ENCODE results near the gene ACO2.

ACO2 gene

DNA sequence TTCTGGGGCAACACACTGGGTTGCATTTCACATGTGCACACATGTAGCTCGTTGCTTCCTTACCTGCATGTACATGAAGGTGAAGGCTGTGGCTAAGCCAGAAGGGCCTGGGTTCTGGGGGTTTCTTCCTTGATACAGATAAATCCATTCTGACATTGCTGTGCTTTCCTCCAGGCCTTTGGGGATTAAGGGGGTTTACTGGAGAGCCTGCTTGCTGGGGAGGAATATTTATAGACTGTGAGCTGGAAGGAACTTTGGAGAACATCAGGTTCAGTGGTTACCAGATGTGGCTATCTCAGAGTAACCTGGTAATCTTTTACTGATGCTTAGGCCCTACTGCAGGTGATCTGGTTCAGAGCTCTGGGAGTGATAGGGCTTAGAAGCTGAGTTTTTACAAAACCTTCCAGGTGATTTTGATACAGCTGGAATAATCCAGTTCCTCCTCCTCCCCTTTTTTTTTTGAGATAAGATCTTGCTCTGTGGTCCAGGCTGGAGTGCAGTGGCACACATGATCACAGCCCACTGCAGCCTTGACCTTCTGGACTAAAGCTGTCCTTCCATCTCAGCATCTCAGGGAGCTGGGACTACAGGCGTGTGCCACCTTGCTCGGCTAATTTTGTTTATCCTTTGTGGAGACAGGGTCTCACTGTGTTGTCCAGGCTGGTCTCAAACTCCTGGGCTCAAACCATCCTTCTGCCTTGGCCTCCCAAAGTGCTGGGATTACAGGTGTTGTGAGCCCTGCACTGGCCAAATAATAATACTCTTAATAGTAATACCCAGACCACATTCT is 19.9 kb downstream of the ACO2 start:
- no peak for DNase-seq (ENCODE audit: low spot score)

DNA sequence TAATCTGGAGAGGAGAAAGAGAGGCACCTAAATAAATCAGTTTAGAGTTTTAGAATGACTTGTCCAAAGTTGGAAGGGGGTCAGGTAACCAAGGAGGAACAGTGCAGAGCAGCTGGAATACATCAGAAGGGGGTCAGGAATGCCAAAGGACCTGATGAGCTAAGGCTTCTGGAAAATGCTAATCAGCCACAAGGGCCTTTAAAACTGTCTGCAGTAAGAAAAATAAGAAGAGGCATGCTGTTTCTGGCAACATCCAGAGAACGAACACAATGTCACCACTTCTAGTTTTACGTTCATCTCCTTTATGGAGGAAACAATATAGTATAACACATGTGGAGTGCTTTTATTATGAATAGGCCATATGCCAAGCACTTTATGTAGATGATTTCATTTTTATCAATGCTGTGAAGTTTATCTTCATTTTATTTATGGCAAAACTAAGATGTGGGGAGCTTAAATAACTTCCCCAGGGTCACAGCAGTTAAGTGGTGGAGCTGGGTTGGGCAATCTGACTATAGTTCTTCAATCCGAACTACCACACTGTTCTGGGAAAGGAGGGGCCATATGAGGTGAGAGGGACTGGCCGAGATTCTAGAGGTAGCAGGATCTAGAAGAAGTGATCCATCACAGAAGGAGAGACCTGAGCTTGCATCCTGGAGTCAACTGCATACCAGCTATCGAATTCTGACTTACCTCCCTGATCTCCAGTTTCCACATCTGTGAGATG is 22.6 kb downstream of the ACO2 start:
- DNase-seq (ENCODE audit: low spot score): no peak

DNA sequence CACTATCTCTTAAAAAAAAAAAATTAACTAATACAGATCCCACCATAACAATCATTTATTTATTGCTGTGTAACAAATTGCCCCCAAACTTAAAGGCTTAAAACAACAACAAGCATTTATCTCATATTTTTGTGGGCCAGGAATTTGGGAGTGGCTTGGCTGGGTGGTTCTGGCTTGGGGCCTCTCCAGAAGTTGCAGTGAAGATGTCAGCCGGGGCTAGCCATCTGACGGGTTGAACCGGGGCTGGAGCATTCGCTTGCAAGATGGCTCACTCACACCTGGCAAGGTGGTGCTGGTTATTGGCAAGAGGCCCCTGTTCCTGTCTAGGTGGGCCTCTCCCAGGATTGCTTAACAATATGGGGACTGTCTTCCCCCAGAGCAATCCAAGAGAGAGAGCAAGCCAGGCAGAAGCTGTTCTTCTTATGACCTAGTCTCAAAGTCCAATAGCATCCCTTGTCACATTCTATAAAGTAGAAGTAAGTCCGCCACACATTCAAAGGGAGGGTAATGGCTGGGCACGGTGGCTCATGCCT is 29.5 kb downstream of the ACO2 start:
- no peak for DNase-seq (ENCODE audit: low spot score)

DNA sequence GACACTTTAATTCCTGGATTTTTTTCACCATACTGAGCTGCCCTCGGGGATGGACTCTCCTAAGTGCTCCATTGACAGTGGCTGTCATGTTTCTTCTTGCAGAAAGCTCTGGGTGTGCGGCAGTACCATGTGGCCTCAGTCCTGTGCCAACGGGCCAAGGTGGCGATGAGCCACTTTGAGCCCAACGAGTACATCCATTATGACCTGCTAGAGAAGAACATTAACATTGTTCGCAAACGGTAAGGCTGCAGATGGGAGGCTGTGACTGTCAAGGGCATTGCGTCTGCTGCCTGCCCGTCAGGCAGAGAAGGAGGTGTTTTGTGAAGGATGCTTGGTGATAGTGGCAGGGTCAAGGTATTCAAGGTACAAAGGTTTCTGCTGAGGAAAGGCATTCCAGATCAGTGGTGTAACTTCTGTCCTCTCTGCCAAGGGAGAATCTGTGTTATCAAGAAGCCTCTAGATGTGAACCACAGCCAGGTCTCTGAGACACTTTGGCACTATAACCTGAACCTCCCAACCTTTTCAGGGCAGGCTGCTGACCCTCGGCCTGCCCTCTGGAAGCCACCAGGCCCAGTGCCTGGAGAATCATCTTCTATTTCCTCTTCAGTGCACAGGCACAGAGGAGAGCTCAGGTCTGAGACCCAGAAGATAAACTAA is 30.8 kb downstream of the ACO2 start:
- no peak for DNase-seq (ENCODE audit: low spot score)

DNA sequence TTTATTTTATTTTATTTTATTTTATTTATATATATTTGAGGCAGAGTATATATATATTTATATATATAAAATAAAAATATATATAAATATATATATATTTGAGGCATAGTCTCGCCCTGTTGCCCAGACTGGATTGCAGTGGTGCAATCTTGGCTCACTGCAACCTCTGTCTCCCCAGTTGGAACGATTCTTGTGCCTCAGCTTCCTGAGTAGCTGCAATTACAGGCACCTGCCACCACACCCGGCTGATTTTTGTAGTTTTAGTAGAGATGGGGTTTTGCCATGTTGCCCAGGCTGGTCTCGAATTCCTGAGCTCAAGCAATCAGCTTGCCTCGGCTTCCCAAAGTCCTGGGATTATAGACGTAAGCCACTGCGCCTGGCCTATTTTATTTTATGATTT is 31.4 kb downstream of the ACO2 start:
- DNase-seq (ENCODE audit: low spot score): no peak

DNA sequence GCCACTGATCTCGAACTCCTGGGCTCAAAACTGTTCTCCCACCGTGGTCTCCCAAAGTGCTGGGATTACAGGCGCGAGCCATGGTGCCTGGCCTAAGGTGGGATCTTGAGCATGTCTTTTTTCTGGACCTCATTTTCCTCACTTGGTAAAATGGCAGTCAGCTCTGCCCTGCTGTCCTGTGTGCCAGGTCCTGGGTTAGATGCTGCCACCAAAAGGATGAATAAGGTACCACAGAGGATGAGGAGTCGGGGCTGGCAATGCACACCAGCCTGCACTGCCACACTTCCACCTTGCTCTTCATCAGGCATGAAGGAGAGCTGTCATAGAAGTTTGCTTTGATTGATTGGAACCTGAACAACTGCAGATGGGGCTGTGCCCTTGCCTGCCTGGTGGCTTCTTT is 32.3 kb downstream of the ACO2 start:
- DNase-seq (ENCODE audit: low spot score): peak; percentile 51

DNA sequence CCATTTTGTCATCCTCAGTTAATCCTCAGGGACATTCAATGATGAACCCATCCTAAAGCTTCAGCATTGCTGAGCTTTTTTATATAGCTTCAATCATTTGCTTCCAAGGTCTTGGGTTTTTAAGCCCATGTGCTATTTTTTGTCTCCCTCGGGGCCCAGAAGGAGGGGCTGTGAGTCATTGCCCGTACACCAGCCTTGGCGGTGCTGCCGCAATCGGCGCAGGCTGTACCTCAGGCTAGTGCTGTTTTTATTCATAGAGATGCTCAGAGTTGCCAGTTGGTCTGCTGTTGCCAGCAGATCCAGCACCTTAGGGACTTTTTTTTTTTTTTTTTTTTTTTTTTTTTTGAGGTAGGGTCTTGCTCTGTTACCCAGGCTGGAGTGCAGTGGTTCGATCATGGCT is 35.5 kb downstream of the ACO2 start:
- no peak for DNase-seq (ENCODE audit: low spot score)

DNA sequence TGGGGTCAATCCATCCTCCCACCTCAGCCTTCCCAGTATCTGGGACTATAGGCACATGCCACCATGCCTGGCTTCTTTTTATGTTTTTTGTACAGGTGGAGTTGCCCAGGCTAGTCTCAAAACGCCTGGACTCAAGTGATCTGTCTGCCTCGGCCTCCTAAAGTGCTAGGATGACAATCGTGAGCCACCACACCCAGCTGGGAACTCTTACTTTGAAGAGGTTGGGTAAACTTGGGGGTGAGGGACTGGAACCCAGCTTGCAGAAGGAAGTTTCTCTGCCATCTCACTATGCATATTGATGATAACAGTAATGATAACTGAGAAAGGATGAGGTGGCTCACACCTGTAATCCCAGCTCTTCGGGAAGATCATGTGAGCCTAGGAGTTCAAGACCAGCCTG is 35.9 kb downstream of the ACO2 start:
- DNase-seq (ENCODE audit: low spot score): no peak

DNA sequence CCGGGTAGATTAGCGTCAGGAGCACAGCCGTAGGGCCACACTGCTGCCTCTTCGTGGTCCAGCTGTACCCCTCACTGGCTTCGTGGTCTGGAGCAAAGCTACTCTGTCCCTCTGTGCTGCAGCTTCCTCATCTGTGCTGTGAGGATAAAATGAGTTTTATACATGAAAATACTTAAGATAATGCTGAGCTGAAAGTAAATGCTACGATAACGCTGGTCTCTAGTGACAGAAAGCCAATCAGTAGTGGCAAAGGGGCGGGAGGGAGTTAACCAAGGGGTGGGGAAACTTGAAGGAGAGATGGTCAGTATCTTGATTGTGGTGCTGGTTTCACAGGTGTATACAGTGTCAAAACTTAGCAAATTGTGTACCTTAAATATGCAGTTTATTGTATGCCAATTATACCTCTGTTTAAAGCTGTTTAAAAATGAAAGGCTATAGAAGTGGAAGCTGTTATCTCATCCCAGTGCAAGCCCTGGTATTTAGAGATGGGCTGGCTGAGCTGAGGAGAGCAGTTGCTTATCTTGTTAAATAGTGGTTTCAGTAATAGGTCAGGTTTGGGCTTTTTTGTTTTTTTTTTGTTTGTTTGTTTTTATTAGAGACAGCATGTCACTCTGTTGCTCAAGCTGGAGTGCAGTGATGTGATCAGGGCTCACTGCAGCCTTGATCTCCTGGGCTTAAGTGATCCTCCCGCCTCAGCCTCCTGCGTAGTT is 36.7 kb downstream of the ACO2 start:
- no peak for DNase-seq (ENCODE audit: low spot score)

DNA sequence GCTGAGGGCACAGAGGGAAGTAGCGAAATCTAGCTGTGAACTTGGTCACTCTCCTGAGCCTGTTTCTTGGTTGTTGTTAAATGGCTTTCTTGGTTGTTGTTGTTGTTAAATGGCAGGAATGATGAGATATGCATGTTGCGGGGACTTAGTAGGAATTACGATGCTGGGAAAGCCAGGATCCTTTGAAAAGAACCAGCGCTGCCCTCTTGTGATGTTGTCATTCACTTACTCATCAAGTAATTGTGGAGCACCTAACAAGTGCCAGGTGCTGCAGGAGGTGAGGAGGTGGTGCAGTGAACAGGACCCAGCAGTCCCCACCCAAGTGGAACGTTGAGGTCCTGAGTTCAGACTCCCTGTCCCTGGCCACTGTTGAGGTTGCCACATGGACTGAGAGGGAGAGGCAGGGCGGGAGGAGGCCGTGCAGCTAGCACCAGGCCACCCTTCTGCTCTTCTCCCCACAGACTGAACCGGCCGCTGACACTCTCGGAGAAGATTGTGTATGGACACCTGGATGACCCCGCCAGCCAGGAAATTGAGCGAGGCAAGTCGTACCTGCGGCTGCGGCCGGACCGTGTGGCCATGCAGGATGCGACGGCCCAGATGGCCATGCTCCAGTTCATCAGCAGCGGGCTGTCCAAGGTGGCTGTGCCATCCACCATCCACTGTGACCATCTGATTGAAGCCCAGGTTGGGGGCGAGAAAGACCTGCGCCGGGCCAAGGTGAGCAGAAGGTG is 38.6 kb downstream of the ACO2 start:
- no peak for DNase-seq (ENCODE audit: low spot score)

DNA sequence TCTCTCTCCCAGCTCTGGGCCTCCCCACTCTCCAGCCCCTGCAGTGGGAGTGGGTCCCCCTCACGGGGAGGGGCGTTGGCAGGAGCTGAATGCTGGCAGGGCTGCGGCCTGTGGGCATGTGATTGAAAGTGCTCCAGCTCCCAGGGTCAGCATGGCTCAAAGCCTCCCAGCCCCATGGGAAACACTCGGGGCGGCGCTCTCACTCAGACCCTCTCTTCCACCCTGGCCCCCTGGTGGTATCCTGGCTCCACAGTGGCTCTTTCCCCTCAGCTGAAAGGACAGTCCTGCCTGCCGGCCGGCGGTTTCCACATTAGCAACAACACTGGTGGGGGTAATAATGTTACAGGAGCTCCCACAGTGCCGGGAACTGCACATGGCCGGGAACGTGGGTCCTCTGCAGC is 39.9 kb downstream of the ACO2 start:
- DNase-seq (ENCODE audit: low spot score): no peak

DNA sequence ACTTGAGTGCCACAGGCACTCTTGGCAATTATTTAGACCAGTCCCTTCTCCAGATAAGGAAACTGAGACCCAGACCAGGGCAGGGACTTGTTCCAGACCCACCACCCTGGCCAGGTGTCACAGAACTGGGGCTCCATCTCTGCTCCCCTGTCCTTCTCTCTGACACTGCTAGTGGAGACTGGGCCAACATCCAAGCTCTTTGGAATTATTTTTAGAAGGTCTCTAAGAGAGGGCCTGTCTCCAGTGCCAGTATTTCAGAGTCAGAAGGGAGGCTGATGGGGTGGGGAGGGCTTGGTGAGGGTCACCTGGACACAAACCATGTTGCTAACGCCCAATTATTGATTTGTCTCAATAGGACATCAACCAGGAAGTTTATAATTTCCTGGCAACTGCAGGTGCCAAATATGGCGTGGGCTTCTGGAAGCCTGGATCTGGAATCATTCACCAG is 42.6 kb downstream of the ACO2 start:
- no peak for DNase-seq (ENCODE audit: low spot score)

DNA sequence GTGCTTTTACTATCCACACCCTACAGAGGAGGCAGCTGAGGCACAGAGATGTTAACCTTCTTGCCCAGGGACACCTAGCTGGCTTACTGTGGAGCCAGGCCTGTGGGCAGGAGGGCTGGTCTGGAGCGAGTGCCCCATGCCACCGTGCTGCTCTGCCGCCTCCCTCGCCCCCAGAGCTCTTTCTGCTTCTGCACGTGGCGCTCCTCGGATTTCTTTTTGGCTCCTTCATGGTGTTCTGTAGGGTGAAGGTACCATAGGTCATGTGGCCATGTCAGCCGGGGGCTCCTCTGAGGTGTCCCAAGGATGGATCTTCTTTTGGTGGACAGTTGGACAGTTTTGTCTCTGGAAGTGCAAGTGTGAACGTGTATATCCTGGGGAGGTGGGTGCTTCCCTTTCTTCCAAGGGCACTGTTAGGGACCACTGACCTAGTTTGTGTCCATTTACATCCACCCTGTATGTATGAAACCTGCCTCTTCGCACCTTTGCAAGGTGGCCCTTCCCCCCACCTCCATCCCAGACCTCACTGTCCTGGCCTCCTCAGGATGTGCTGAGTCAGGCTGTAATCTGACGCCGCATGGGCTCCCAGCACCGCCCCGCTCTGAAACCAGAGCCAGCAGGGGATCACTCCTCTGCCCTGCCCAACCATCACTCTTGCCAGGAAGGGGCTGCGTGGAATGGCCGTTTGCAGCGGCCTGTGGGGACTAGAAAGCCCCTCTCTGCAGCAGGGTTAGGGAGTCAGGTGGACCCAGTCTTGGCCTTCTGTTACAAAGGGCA is 43.7 kb downstream of the ACO2 start:
- no peak for DNase-seq (ENCODE audit: low spot score)

DNA sequence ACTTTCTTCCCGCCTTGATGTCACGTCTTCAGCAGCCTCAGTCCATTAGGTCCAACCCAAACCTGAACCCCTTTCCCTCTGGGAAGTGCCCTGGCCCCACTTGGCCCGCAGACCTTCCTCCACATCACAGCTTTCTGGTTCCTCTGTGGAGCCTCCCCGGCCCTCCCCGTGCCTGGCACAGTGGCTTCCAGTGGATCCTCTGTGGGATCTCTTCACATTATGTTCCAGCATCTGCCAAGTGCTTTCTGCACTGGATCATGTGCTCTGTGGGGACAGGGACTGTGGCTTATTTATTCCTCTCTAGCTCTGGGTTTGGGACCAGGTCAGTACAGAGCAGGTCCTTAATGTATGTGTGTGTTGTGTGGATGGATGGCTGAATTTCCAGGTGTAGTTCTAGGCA is 44.5 kb downstream of the ACO2 start:
- DNase-seq (ENCODE audit: low spot score): no peak

DNA sequence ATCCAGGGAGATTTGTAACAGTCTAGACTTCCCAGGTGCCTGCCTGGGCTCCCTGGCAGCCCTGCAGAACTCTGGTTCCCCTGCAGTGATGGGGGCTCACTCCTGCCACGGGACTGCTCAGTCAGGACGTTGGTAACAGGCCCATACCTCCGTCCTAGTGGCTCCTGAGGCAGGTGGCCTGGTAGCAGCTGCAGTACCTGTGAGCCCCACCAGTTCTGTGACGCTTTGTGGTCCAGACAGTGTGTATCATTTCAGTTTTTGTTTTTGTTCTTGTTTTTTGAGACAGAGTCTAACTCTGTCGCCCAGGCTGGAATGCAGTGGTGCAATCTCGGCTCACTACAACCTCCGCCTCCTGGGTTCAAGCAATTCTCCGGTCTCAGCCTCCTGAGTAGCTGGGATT is 47.5 kb downstream of the ACO2 start:
- DNase-seq (ENCODE audit: low spot score): no peak

DNA sequence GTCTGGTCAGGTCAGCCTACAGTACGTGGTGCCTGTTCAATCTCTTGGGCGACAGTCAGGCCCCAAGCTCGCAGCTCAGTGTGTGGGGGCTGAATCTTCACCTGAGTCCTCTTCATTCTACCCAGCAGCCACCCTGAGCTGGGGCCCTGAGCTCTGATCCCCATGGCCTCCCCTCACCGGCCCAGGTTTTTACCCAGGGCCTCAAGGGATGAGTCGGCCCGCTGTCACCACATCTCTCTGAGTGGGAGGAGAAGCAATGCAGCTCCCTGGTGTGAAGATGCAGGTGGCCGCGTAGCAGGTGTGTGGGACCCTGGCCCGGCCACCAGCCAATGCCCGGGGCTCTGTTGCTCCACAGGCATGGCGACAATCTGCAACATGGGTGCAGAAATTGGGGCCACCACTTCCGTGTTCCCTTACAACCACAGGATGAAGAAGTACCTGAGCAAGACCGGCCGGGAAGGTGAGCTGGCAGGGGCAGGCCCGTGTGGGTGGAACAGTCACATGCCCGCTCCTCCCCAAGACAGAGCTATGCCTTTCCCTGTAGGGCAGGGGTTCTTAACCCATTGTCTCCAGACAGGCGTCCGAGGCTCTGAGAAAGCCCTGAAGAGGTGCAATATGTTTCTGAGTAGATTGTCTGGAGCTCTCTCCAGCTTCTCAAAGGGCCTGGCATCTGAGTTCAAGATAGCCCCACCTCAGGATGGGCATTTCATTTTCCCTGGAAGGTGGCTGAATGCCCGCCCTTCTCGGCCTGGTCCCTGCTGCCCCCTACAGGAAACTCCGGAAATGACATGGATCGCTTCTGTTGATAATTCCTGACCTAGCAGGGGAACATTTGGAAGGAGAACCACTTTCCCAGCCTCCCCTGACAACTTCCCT is 48.5 kb downstream of the ACO2 start:
- DNase-seq (ENCODE audit: low spot score): peak; percentile 52

DNA sequence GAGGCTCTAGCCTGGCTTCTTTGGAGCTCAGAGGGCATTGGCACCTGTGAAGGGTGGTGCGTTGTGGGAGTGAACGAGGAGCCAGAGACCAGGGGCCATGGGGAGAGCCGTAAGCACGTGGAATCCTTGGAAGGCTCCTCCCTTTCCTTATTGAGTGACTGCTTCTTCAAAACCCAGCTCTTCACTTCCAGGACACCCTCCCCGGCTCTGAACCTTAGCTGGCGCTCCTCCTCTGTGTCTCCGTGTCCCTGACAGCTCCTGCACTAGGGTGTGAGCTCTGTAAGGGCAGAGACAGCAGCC is 49.1 kb downstream of the ACO2 start:
- DNase-seq (ENCODE audit: low spot score): no peak

DNA sequence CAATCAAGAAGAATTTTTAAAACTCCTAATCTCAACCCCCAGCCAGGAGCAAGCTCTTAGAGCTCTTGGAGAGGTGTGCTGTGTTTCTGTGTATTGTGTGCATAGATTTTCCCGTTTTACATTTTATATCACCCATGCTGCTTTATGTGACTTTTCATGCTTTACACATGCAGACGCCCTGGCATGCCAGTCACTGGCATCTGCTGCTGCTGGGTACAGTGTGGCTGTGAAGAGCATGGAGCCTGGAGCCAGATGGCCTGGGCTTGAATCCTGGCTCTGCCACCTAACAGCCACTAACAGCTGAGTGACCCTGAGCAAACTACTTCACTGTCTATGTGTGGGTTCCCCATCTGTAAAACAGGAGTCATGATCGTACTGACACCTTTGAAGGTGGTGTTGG is 52.2 kb downstream of the ACO2 start:
- no peak for DNase-seq (ENCODE audit: low spot score)

DNA sequence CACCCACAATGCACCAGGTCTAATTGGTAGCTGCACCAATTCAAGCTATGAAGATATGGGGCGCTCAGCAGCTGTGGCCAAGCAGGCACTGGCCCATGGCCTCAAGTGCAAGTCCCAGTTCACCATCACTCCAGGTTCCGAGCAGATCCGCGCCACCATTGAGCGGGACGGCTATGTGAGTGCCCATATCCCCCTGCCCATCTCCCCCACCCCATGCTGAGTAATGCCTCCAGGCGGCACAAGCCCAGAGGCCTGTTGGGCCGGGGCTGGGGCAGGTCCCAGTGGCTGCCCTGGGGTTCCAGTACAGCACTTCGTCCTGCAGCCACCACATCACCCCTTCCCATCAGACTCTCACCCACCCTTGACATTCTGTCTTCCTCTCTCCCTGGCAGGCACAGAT is 53.9 kb downstream of the ACO2 start:
- no peak for DNase-seq (ENCODE audit: low spot score)

Measured in RKO (cell line).